Activated T-cell treated with anti-CD3 and anti-CD28 coated beads, Interleukin-2, amount 50 U/mL, for 1 hour (primary cell): ENCODE results near the gene ITPRIPL2.

Experiments
- DNase-seq: peaks from one replicate; pipeline ENCODE4 v3.0.0-alpha.2; 2020

The ITPRIPL2 gene

DNA sequence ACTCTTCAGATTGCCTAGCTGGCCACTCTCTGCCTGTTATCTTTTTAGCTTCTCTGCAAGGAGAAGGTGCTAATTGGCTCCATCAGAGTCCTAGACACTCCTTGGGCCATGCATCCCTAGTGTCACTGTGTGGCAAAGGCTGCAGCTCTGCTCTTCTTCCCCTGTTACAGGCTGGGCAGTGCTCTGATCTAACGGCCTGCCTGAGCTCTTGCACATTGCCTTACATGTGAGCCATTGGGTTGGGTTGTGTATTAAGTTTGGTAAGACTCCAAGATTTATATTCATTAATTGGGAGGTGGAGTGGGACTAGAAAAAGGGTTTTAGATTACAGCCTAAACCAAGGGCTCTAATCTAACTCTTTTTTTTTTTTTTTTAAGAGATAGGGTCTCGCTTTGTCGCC lies 31.2 kb downstream of the ITPRIPL2 start:
- no peak for DNase-seq

DNA sequence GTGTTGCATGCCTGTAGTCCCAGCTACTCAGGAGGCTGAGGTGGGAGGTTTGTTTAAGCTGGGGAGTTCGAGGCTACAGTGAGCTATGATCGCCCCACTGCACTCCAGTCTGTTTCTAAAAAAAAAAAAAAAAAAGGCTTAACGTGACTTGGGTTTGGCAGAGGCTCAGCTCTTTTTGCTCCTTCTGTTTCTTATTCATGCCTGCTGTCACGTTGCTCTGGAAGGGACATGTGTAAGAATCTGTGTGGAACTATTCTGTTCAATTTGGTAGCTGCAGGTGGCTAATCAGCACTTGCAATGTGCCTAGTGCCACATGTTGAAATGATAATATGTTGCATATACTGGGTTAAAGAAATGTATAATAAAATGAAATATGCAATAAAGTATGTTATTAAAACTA lies 33.4 kb downstream of the ITPRIPL2 start:
- no peak for DNase-seq

DNA sequence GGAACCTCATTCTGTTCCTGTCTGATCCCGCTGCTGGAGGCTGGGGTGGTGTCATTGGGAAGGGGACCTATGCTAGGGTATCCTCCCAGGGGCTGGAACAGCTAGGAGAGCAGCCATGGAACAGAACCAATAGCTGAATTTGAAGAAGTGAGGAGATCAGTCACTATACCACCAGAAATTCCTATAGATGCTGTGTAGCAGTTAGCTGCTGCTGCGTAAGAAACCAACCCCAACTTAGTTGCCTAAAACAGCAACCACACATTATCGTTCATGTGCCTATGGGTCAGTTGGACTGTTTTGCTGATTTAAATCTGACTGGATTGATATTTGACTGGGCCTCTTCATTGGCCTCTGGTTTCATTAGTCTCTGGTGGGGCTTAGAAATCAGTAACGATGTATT lies 33.9 kb downstream of the ITPRIPL2 start:
- no peak for DNase-seq

DNA sequence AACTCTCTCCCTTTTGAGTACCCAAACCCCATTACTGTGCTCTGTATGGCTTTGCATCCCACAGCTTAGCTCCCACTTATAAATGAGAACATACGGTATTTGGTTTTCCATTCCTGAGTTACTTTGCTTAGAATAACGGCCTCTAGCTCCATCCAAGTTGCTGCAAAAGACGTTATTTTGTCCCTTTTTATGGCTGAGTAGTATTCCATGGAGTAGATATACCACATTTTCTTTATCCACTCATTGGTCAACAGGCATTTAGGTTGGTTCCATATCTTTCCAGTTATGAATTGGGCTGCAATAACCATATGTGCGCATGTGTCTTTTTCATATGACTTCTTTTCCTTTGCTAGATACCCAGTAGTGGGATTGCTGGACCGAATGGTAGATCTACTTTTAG lies 34.4 kb downstream of the ITPRIPL2 start:
- no peak for DNase-seq

DNA sequence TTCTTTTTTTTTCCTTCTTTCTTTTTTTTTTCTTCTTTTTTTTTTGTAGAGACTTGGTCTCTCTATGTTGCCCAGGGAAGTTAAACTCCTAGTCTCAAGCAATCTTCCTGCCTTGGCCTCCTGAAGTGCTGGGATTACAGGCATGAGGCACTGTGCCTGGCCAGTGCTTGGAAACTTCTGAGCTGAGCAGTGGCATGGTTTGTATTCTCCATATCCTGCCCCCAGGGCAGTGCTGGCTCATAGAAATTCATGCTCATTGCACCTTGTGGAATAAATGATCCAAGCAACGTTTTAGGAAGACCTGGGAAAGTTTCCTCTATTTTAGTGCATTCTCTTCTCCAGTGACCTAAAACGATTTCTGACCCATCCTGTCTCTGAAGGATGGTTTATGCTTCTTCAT lies 37.5 kb downstream of the ITPRIPL2 start:
- DNase-seq, result no peak

DNA sequence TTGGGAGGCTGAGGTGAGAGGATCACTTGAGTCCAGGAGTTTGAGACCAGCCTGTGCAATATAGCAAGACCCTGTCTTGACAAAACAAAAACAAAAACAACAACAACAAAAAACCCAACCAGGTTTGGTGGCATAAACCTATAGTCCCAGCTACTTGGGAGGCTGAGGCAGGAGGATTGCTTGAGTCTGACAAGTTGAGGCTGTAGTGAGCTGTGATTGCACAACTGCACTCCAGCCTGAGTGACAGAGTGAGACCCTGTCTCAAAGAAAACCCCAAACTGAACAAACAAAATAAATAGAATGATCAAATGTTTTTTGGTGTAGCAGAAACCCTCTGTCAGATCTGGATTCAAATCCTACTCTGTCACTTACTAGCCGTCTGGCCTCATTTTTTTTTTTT lies 38.3 kb downstream of the ITPRIPL2 start:
- DNase-seq, result no peak

DNA sequence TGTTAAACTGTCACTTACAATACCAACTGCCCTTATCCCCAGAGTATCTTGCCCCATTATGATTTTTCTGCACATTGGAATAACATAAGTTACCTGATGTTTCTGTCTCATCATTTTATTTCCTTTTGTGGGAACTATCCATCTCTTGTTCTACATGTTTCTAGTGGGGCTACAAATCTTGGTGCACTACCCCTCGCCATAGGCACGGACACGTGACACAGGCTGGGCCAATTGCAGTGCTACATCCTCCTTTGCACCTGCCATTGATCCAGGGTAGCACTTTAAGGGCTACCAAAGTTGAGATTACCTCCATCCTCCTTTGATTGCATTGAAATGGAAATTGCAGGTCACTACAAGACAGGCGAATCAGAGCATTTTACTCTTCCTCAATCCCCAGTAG lies 40.1 kb downstream of the ITPRIPL2 start:
- no peak for DNase-seq

DNA sequence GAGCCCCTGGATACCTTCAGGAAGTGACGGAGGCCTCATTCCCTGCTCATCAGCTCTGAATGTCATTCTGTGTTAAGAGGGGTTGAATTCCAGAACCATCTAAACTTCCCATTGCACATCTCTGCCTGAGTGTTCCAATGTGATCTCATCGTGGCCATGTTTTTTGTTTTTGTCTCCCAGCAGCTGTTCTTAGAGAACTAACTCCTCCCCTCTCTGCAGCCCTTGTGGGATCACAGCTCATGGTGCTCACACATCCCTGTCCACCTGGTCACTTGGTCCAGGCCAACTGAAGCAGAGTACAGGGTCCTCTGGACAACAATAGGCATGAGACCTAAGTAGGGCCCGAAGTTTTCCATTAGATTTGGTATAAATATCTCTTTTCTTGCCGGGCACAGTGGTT lies 48.3 kb downstream of the ITPRIPL2 start:
- DNase-seq, result no peak

DNA sequence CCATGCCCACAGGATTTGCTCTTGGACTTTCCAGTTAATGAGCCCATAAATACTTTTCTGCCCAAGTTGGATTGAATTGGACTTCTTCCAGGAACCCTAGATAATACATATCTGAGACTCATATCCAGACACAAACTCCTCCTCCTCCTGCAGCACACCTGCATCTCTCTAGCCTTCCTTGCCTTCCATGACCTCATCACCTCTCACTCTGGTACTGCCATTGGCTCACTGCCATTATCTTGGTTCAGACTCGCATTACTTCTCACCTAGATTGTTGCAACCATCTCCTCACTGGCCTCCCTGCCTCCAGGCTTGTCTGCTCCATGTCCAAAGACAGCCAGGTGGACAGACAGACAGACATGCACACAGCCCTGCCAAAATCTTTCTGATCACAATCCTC lies 49.5 kb downstream of the ITPRIPL2 start:
- no peak for DNase-seq

DNA sequence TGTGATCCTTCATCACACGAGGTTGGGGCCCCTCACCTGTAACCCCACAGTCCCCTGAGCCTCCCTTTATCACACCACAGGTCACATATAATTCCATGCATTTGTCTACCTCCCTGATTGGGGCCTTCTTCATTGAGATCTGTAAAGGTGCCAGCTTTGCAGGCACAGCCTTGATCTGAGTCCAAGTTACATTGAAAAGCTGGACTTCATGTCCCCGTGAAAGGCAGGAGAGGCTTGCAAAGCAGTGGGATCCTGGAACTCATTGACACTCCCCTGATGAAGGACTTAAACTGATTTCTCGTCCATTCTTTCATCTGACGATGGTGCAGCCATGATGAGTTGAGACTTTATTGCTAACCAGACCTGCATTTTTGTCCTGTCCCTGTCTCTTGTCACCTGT lies 50.5 kb downstream of the ITPRIPL2 start:
- no peak for DNase-seq

DNA sequence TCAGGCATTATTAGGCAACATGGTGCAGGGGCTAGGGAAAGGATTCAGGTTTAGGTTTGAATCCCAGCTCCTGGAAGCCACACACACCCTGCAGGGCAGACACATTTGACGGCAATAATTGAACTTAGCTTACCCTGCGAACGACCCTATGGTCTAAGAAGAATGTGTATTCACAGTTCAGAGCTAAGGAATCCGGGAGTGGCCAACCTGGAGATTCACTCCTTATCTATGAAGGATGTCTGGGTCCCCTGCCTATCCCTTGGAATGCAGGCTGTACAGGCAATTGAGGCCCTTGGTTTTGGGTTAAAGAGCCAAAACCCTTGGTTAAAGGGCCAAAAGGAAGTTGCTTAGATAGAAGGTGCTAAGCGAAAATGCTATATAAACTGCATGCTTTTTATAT lies 51.3 kb downstream of the ITPRIPL2 start:
- no peak for DNase-seq

DNA sequence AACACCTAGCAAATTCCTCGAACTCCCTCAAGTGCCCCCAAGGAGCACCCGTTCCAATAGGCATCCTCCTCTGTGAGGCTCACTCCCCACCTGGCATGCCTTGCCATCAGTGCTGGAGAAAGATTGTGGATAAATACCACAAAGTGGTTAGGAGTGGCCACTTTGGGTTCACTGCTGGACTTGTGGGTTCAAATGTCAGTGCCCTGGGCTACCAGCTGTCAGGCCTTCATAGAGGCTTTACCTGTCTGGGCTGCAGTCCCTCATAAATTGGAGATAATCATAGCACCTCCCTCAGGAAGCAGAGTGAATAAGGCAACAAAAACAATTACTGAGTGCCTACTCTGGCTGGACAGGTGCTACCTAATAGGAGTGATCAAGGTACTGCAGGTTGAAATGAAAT lies 52.7 kb downstream of the ITPRIPL2 start:
- no peak for DNase-seq

DNA sequence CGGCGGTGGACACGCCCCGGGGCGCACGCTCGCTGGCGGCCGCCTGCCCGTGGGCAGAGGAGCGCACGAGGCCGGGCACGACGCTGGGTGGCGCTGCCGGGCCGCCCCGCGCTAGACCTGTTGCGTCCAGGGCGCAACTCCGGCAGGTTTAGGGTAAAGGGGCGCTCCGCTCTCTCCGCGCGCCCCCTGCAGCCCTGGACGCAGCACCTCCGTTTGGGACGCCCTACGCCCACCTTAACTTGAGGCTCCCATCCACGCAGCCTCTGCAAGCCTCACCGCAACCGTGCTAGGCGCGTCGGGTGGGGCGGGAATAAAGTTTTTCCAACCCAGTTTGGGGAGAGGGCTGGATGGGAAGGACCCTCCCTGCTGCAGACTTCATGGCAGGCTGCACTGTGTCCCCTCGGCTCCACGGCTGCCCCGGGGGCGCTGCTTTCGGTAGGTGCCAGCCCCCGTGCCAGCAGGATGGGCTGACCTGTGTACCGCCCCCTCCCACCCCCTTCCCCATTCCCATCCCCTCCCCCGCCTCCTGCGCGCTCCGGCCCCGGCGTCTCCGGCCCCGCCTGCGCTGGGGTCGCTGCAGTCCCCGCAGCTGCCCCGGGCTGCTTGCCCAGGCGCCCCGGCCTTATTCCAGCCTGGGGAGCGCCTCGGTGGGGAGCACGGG lies 54.1 kb downstream of the ITPRIPL2 start, which contains the start of gene SYT17:
SYT17 (plus strand) TSS at position 531 of the 661 bp plus-strand sequence. CDS start 407 bp downstream, outside the sequence.
- DNase-seq, result no peak

DNA sequence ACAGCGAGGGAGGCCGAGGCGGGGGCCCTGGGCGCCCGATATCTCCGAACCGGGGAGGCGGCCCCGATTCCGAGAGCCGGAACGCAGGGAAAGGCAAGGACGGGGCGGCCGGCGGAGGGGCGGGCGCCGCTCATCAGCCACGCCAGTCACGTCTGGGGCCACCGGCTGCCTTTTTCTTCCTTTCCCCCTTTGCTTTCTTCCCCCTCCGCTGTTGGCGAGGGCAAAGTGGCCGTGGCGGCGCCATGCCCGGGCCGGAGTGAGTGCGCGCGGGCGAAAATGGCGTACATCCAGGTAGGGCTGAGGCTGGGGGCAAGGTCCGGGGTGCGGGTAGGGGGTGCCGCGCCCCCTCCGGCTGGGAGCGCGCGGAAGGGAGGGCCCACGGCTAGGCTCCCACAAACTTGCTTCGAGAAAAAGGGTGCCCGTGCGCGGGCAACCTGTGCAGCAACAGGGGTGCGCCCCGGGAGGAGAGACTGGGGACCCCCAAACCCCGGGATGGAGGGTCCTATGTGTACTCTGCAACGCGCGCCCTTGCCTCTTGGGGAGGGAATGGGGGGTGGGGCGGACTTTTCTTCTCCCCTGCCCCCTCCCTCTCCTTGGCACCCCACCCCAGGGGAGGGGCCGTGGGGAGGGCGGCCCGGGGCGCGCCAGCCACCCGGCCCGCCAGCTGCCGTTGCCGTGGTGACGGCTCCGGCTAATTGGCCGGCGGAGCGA lies 54.8 kb downstream of the ITPRIPL2 start:
- no peak for DNase-seq

DNA sequence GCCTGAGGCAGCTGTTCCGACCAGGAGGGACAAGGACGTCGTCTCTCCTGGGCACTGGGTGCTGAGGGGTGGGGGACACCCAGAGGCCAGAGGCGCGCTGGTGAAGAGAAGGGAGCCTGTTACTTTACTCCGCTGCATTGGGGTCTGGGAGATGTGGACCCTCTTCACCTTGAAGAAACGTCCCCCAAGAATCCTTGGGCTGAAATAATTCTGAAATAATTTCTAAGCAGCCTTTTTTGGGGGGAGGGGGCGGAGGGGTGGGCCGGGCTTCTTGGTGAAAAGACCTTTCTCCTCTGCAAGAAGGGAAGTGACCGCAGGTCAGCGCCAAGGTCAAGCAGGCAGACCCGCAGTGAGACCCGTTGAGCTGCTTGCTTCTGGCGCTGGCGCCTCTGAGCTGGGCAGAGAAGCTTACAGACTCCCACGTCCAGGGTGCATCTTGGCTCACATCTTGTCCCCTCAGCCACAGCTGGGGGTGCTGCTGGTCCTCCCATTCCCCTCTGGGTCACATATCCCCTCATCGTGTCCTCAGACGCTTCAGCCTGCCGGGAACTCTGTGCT lies 55.4 kb downstream of the ITPRIPL2 start:
- DNase-seq, result no peak

DNA sequence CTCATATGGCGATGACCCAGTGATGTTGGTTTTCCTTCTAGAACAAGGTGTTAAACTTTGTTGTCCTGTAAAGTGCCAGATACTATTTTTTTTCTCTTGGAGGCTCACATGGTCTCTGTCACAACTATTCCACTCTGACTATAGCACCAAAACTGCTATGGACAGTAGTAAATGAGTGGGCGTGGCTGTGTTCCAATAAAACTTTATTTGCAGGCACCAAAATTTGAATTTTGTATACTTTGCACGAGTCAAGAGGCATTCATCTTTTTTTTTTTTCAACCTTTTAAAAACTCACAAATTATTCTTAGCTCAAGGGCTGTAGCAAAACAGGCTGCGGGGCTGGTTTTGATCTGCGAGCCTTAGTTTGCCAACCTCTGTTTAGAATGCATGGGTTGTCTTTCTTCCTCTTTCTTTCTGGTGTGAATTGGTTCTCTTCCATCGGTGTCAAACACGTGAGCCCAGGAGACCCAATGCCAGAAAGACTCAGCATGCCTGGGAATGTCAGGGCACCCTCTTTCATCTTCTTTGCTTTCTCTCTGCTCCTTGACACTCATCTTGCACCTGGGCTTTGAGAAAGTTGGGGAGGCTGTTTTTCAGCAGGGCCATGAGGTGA lies 56.4 kb downstream of the ITPRIPL2 start:
- DNase-seq, result no peak
